Karpas-422 (cell line): ENCODE data around the gene NF2. TPM values are rescaled to one million over a fixed set of nuclear protein-coding genes. Genes with fewer than 3 reads are reported as not detected.

Experiments
- DNase-seq: peaks from one replicate; pipeline ENCODE4 v3.0.0-alpha.2; 2015
- H2AFZ ChIP-seq: fragments of 200-600 bp; sonication (generic); 2 replicates; pipeline ENCODE4 v1.6.1; 2014; ENCODE audit warnings: antibody characterized with exemption, low read length, mixed read lengths
- H3K27ac ChIP-seq: fragments of 200-600 bp; sonication (generic); 2 replicates; pipeline ENCODE4 v1.5.1; 2014; ENCODE audit warnings: mild to moderate bottlenecking, low read length, moderate library complexity
- H3K27me3 ChIP-seq: fragments of 200-600 bp; sonication (generic); 2 replicates; pipeline ENCODE4 v1.6.1; 2014; ENCODE audit warnings: low read length, mixed read lengths
- H3K36me3 ChIP-seq: fragments of 200-600 bp; sonication (generic); 2 replicates; pipeline ENCODE4 v1.6.1; 2014; ENCODE audit warnings: low read length, mixed read lengths; ENCODE audit not compliant: insufficient read depth
- H3K4me1 ChIP-seq: fragments of 200-600 bp; sonication (generic); 2 replicates; pipeline ENCODE4 v1.6.1; 2014; ENCODE audit warnings: mild to moderate bottlenecking, low read length, mixed read lengths
- H3K4me2 ChIP-seq: fragments of 200-600 bp; sonication (generic); 2 replicates; pipeline ENCODE4 v1.6.1; 2014; ENCODE audit warnings: low read length, low read depth, mild to moderate bottlenecking; ENCODE audit not compliant: poor library complexity, severe bottlenecking
- H3K4me3 ChIP-seq: fragments of 200-600 bp; sonication (generic); 2 replicates; pipeline ENCODE4 v1.5.1; 2014; ENCODE audit warnings: mild to moderate bottlenecking, antibody characterized with exemption, low read length, mixed read lengths
- H3K79me2 ChIP-seq: fragments of 200-600 bp; sonication (generic); 2 replicates; pipeline ENCODE4 v1.6.1; 2014; ENCODE audit warnings: mild to moderate bottlenecking, low read length, mixed read lengths
- H3K9ac ChIP-seq: fragments of 200-600 bp; sonication (generic); 2 replicates; pipeline ENCODE4 v1.6.0; 2014; ENCODE audit warnings: low read length
- H3K9me2 ChIP-seq: fragments of 200-600 bp; sonication (generic), shearing (Covaris generic); replicated peaks from 2 replicates; pipeline ENCODE4 v1.6.0; 2014; ENCODE audit warnings: mild to moderate bottlenecking, low read length, moderate library complexity; ENCODE audit not compliant: insufficient read depth
- H3K9me3 ChIP-seq: fragments of 300-700, 200-600 bp; sonication (generic); 2 replicates; pipeline ENCODE4 v1.6.1; 2014; ENCODE audit warnings: low read length, mixed read lengths
- H4K20me1 ChIP-seq: fragments of 200-600 bp; sonication (generic); 2 replicates; pipeline ENCODE4 v1.6.1; 2014; ENCODE audit warnings: mild to moderate bottlenecking, antibody characterized with exemption, low read length, low read depth; ENCODE audit not compliant: insufficient read depth
- total RNA-seq: library from RNA; depleted of rRNA; stranded (reverse); fragments of >200 nt; shearing (Covaris generic); gene quantifications from 2 replicates; pipeline ENCODE4 v1.2.3, GENCODE V29; 2014; ENCODE audit warnings: low replicate concordance

The NF2 gene
- total RNA-seq, 1 experiment from 2014 or later: 19.0 TPM

DNA sequence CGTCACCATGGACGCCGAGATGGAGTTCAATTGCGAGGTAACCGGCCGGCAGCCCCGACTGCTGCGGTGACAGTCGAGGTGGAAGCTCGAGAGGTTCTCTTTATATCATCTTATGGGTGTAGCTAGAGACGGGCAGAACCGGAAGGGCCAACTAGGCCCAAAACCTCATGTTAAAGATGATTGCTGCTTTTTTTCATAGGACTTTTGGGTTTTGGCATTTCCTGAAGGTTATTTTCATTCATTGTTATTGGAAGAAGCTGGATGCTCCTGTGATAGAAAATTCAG, 585 bp downstream of the NF2 start:
- Histone ChIP-seq H3K79me2 (peaks cover 46% of the 10 kb centered on the region), H3K9ac (peak overlapping the region; percentile 92), H3K4me1 (peaks cover 13% of the 10 kb centered on the region), H3K4me2 (peak overlapping the region; percentile 85), H2AFZ (peak overlapping the region; percentile 73), H3K27ac (no peak overlapping the region; the same call in 1 of the 2 replicates), H3K9me2 (no peaks in the 10 kb centered on the region), H3K27me3 (no peaks in the 10 kb centered on the region), H4K20me1 (no peaks in the 10 kb centered on the region), H3K36me3 (no peaks in the 10 kb centered on the region; the same call in 1 of the 2 replicates), H3K9me3 (no peaks in the 10 kb centered on the region), H3K4me3 (peak overlapping the region; percentile 93)
- no peak for DNase-seq

DNA sequence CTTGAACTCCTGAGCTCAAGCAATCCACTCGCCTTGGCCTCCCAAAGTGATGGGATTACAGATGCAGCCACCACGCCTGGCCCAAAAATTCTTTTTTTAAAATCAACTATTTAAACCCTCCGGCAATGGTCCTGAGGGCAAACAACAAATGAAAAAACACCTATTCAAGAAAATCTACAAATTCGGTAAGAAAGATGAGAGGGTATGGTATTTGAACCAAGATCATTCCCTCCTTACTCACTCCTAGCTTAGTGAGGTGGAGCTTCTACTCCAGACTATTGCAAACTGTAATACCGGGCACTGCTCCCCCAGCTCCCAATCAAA, 2.1 kb downstream of the NF2 start:
- Histone ChIP-seq H3K9me2 (no peaks in the 10 kb centered on the region), H3K79me2 (peaks cover 57% of the 10 kb centered on the region), H3K9me3 (no peaks in the 10 kb centered on the region), H3K4me1 (peaks cover 13% of the 10 kb centered on the region), H3K4me2 (no peak overlapping the region), H3K36me3 (no peaks in the 10 kb centered on the region; the same call in 1 of the 2 replicates), H3K9ac (no peak overlapping the region), H3K27me3 (no peaks in the 10 kb centered on the region), H4K20me1 (no peaks in the 10 kb centered on the region), H3K27ac (no peak overlapping the region), H3K4me3 (no peak overlapping the region), H2AFZ (no peak overlapping the region)
- no peak for DNase-seq

GRCh38 chr22:29606320-29606719, 2.9 kb downstream of the NF2 start:
- H3K36me3 ChIP-seq: no peaks in the 10 kb centered on the region; the same call in 1 of the 2 replicates
- no peaks in the 10 kb centered on the region for H3K9me2 ChIP-seq
- no peaks in the 10 kb centered on the region for H3K27me3 ChIP-seq
- H4K20me1 ChIP-seq: no peaks in the 10 kb centered on the region
- H2AFZ ChIP-seq: no peak overlapping the region
- no peak overlapping the region for H3K4me2 ChIP-seq
- no peak overlapping the region for H3K9ac ChIP-seq
- H3K4me1 ChIP-seq: peaks cover 13% of the 10 kb centered on the region
- H3K9me3 ChIP-seq: 0 out of 2 replicates have a peak, but pooled peaks cover 2% of the 10 kb centered on the region
- no peak overlapping the region for H3K27ac ChIP-seq
- no peak overlapping the region for H3K4me3 ChIP-seq
- no peak for DNase-seq
- peaks cover 61% of the 10 kb centered on the region for H3K79me2 ChIP-seq

GRCh38 chr22:29607426-29607825, 4.0 kb downstream of the NF2 start:
- no peaks in the 10 kb centered on the region for H3K9me2 ChIP-seq
- H3K9ac ChIP-seq: no peak overlapping the region
- H3K27ac ChIP-seq: no peak overlapping the region
- H3K9me3 ChIP-seq: 0 out of 2 replicates have a peak, but pooled peaks cover 5% of the 10 kb centered on the region
- no peaks in the 10 kb centered on the region for H3K27me3 ChIP-seq
- DNase-seq: no peak
- H3K79me2 ChIP-seq: peaks cover 65% of the 10 kb centered on the region
- no peak overlapping the region for H3K4me3 ChIP-seq
- no peak overlapping the region for H2AFZ ChIP-seq
- no peaks in the 10 kb centered on the region for H4K20me1 ChIP-seq
- peaks cover 11% of the 10 kb centered on the region for H3K4me1 ChIP-seq
- no peaks in the 10 kb centered on the region; the same call in 1 of the 2 replicates for H3K36me3 ChIP-seq
- H3K4me2 ChIP-seq: no peak overlapping the region

DNA sequence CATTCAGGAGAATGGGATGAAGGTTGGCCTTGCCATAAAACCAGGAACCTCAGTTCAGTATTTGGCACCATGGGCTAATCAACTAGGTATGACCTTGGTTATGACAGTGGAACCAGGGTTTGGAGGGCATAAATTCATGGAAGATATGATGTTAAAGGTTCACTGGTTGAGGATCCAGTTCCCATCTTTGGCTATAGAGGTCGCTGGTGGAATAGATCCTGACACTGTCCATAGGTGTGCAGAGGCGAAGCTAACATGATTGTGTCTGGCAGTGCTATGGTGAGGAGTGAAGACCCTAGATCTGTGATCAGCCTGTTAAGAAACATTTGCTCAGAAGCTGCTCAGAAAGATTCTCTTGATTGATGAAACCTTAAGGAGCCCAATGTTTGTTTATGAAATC, 5.7 kb downstream of the NF2 start:
- no peak overlapping the region for H3K27ac ChIP-seq
- no peaks in the 10 kb centered on the region for H3K9me2 ChIP-seq
- H3K27me3 ChIP-seq: no peaks in the 10 kb centered on the region
- H3K9ac ChIP-seq: no peak overlapping the region
- peaks cover 67% of the 10 kb centered on the region for H3K79me2 ChIP-seq
- H3K4me2 ChIP-seq: no peak overlapping the region
- H2AFZ ChIP-seq: no peak overlapping the region
- no peak for DNase-seq
- H3K36me3 ChIP-seq: no peaks in the 10 kb centered on the region; the same call in 1 of the 2 replicates
- peaks cover 8% of the 10 kb centered on the region for H3K4me1 ChIP-seq
- H3K4me3 ChIP-seq: no peak overlapping the region
- no peaks in the 10 kb centered on the region for H4K20me1 ChIP-seq
- H3K9me3 ChIP-seq: 0 out of 2 replicates have a peak, but pooled peaks cover 5% of the 10 kb centered on the region

GRCh38 chr22:29610780-29611179, 7.3 kb downstream of the NF2 start:
- Histone ChIP-seq H3K4me2 (no peak overlapping the region), H2AFZ (no peak overlapping the region), H3K9me2 (no peaks in the 10 kb centered on the region), H3K27ac (no peak overlapping the region), H3K9me3 (0 out of 2 replicates have a peak, but pooled peaks cover 5% of the 10 kb centered on the region), H3K79me2 (peaks cover 60% of the 10 kb centered on the region), H3K36me3 (no peaks in the 10 kb centered on the region; the same call in 1 of the 2 replicates), H4K20me1 (peaks cover 9% of the 10 kb centered on the region), H3K4me3 (no peak overlapping the region), H3K27me3 (no peaks in the 10 kb centered on the region), H3K4me1 (no peaks in the 10 kb centered on the region), H3K9ac (no peak overlapping the region)
- no peak for DNase-seq

DNA sequence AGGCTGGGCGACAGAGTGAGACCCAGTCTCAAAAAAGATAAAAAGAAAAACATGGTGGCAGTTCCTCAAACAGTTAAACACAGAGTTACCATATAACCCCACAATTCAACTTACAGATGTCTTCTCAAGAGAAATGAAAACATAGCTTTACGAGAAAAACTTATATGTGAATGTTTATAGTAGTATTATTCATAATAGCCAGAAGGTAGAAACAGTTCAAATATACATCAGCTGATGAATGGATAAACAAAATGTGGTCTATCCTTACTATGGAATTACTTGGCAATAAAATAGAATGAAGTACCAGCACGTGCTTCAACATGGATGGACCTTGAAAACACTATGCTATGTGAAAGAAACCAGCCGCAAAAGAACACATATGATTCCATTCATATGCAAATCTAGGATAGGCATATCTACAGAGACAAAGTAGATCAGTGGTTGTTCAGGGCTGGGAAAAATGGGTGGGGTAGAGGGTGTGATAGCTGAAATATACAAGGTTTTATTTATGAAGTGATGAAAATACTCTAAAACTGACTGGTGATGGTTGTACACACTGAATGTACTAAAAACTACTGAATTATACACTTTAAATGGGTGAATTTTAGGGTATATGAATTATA, 12.4 kb downstream of the NF2 start:
- Histone ChIP-seq H4K20me1 (peaks cover 45% of the 10 kb centered on the region), H3K9me2 (no peaks in the 10 kb centered on the region), H3K4me1 (no peaks in the 10 kb centered on the region), H3K36me3 (no peaks in the 10 kb centered on the region), H2AFZ (no peak overlapping the region), H3K27me3 (no peaks in the 10 kb centered on the region), H3K9ac (no peak overlapping the region), H3K79me2 (peaks cover 32% of the 10 kb centered on the region), H3K27ac (no peak overlapping the region), H3K4me3 (no peak overlapping the region), H3K9me3 (0 out of 2 replicates have a peak, but pooled peaks cover 5% of the 10 kb centered on the region), H3K4me2 (no peak overlapping the region)
- DNase-seq: no peak

DNA sequence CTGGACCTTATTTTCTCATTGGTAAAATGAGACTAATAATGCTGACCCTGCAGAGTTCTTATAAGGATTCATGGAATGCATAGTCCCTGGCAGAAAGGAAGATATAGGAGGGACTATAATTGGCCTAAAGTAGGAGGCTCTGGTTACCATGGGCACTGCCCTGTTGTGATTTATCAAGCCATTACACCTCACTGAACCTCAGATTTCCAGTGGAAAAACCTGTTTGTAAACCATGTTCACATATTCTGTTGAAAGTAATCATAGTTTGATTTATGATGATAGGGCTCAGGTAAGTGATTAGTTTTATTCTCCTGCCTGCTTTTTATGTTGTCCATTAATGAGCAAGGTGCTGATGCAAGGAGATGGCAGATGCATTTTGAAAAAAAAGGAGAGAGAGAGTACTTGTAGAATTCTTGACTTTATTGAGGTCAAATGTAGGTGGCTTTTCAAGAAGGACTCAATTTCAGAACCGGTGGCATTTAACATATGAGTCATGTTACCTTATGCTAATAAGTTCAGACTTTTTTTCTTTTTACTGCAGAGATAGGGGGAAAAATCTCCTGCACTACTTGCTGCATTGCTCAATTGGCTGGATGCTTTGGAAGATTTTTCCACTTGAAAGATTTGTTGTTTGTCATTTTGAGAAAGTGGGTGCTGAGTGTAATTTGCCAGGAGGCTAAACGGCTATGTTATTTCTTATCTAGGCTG, 14.6 kb downstream of the NF2 start:
- Histone ChIP-seq H3K9ac (no peak overlapping the region), H3K4me2 (no peak overlapping the region), H3K79me2 (peaks cover 28% of the 10 kb centered on the region), H3K36me3 (no peaks in the 10 kb centered on the region), H3K9me3 (no peaks in the 10 kb centered on the region), H4K20me1 (peaks cover 61% of the 10 kb centered on the region), H3K4me1 (0 out of 2 replicates have a peak, but pooled peaks cover 3% of the 10 kb centered on the region), H3K4me3 (no peak overlapping the region), H3K9me2 (no peaks in the 10 kb centered on the region), H3K27me3 (no peaks in the 10 kb centered on the region), H2AFZ (no peak overlapping the region), H3K27ac (no peak overlapping the region)
- no peak for DNase-seq
